NT2/D1 (cell line): ENCODE data around the gene SGCD.

ENCODE experiments used
- YY1 ChIP-seq: IDR thresholded peaks from 2 replicates; pipeline ENCODE4 v1.6.1; 2011; ENCODE audit not compliant: insufficient read length, insufficient read depth
- ZNF274 ChIP-seq: IDR thresholded peaks from 2 replicates; pipeline ENCODE4 v1.6.1; 2011; ENCODE audit warnings: mild to moderate bottlenecking, low read depth, low read length

DNA sequence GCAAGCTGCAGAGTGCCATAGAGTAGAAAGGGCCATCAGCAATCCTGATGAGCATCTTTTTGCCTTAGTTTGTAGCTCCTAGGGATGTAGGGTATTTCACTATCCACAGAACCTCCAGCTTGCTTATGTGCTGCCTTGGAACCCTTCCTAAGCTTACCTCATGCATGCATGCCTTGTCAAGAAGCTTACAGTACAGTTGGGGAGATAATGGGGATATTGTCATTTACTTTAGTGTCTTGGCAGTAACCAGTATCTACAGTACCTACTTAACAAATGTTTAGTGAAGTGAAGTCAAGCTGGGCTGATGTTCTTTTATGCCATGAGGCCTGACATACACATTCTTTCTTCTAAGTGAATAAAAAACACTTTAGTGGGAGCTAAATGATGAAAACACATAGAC is 358.5 kb downstream of the SGCD start:
- TF ChIP-seq YY1: no peak
- no peak for TF ChIP-seq ZNF274
